Suprapubic skin (tissue), 3 donors: Measurements from ENCODE around the gene RUFY4.

Experiments
- CTCF ChIP-seq, 2 donors: fragments of 200-600 bp in 1 of 2; fragments of 450-650 bp in 1 of 2; sonication (generic) in 1 of 2; IDR thresholded peaks; one replicate each; pipeline ENCODE4 v1.5.1; 2016 to 2019; ENCODE audit warnings: antibody characterized with exemption in 2 of 2, mild to moderate bottlenecking in 1 of 2, moderate library complexity in 1 of 2
- EP300 ChIP-seq: sonication (generic); formaldehyde crosslinking; IDR thresholded peaks from one replicate; pipeline ENCODE4 v1.6.1; 2017; ENCODE audit warnings: antibody characterized with exemption
- POLR2A ChIP-seq, 2 donors: fragments of 450-650 bp; IDR thresholded peaks; one replicate each; pipeline ENCODE4 v1.6.1; 2017; ENCODE audit warnings: antibody characterized with exemption in 2 of 2, mild to moderate bottlenecking in 2 of 2, moderate library complexity in 2 of 2

GRCh38 chr2:218060118-218060517 lies 8.9 kb upstream of the RUFY4 start:
- TF ChIP-seq EP300 (no peak), POLR2A (IDR thresholded peaks at IDR 0.05) (no peak), CTCF (IDR thresholded peaks at IDR 0.05) (no peak)
